ENCODE results near the gene FSTL5. TPM values are rescaled to one million over a fixed set of nuclear protein-coding genes. Genes with fewer than 3 reads are reported as not detected.

The FSTL5 gene
- total and polyA plus RNA-seq, 9 of the 15 experiments (the other 6 are each of a cell fraction or from before 2014, with no cell fraction given), result 0.09 to 3.1 (median 0.50) TPM; not detected in 1

- no peak overlapping the region for H3K9ac ChIP-seq (ENCODE audit: insufficient read depth in 1 of 2, low read depth in 2 of 2, low read length in 2 of 2)
- H4K20me1 ChIP-seq (replicated peaks; ENCODE audit: control insufficient read depth, insufficient read depth, low read length), result no peaks in the 10 kb centered on the region
- no peak for TF ChIP-seq FOXP4 (CRISPR knock-in tag; IDR thresholded peaks at IDR 0.05; ENCODE audit: borderline replicate concordance)
- TF ChIP-seq PHF21A (IDR thresholded peaks at IDR 0.05; ENCODE audit: borderline replicate concordance, low read depth), result no peak
- TF ChIP-seq EWSR1 (IDR thresholded peaks at IDR 0.05; ENCODE audit: borderline replicate concordance, low read depth, partially characterized antibody), result no peak
- TF ChIP-seq POLR2B (IDR thresholded peaks at IDR 0.05; ENCODE audit: low read depth, partially characterized antibody), result no peak
- TF ChIP-seq CHD2 (IDR thresholded peaks at IDR 0.05; ENCODE audit: low read depth, low read length), result no peak
- no peak for TF ChIP-seq ZNF174 (CRISPR knock-in tag; IDR thresholded peaks at IDR 0.05)
- no peak for TF ChIP-seq RBM22 (IDR thresholded peaks at IDR 0.05; ENCODE audit: low read depth, low read length, poor library complexity, severe bottlenecking)
- TF ChIP-seq MBD2 (IDR thresholded peaks at IDR 0.05; ENCODE audit: borderline replicate concordance, low read depth), result no peak
- TF ChIP-seq HDAC8 (tag; IDR thresholded peaks at IDR 0.05), result no peak
- no peak for TF ChIP-seq CXXC5 (CRISPR knock-in tag; IDR thresholded peaks at IDR 0.05)
- no peak for TF ChIP-seq NFRKB (IDR thresholded peaks at IDR 0.05; ENCODE audit: low read depth)
- no peak for TF ChIP-seq ZNF3 (CRISPR knock-in tag; IDR thresholded peaks at IDR 0.05)
- TF ChIP-seq ATF1 (CRISPR knock-in tag; IDR thresholded peaks at IDR 0.05), result no peak
- TF ChIP-seq ATF1 (tag; IDR thresholded peaks at IDR 0.05), result no peak
- no peak for TF ChIP-seq RBBP5 (IDR thresholded peaks at IDR 0.05; ENCODE audit: borderline replicate concordance, insufficient read depth, low read length, poor library complexity, severe bottlenecking)
- TF ChIP-seq ZNF197 (CRISPR knock-in tag; IDR thresholded peaks at IDR 0.05; ENCODE audit: low read depth), result no peak
- H3K4me1 ChIP-seq (replicated peaks in 1 of 2; ENCODE audit: control insufficient read depth in 2 of 2, insufficient read depth in 2 of 2, low read length in 2 of 2), result no peaks in the 10 kb centered on the region
- no peaks in the 10 kb centered on the region for H3K9me3 ChIP-seq (replicated peaks; ENCODE audit: control insufficient read depth, insufficient read depth, low read depth, low read length)
- no peak overlapping the region for H3K4me2 ChIP-seq (ENCODE audit: insufficient read depth, low read length)
- H3K36me3 ChIP-seq (ENCODE audit: control insufficient read depth, insufficient read depth, low read length), result no peaks in the 10 kb centered on the region
- H2AFZ ChIP-seq (ENCODE audit: low read depth, low read length), result no peak overlapping the region
- POLR2A ChIA-PET, result no interaction called here
- in situ Hi-C loops (cut with MboI) (no loop called here), intact Hi-C loops (cut with micrococcal nuclease) (no loop called here)
- no peak overlapping the region for H3K4me3 ChIP-seq
- H3K9me1 ChIP-seq (ENCODE audit: control insufficient read depth, insufficient read depth, low read length), result no peaks in the 10 kb centered on the region
- DNase-seq (ENCODE audit: extremely low read depth in 1 of 4, low spot score in 3 of 4) (no peak), FAIRE-seq (no peak), ATAC-seq (no peak)
- H3K27ac ChIP-seq (ENCODE audit: extremely low read depth, low read depth, low read length), result no peak overlapping the region
- no peaks in the 10 kb centered on the region for H3K79me2 ChIP-seq (ENCODE audit: control insufficient read depth, insufficient read depth, low read length)
- no TSS peak for BruUV-seq (replicated peaks)
- CTCF ChIA-PET (ENCODE audit: low intra/inter-chr PET ratio), result no interaction called here
- 13% methylated on average over 1 of the region's 1 CpG for WGBS (ENCODE audit: insufficient coverage, low coverage, missing lambda C conversion rate)
- H3K27me3 ChIP-seq (ENCODE audit: control insufficient read depth in 2 of 2, insufficient read depth in 2 of 2, low read length in 2 of 2), result no peaks in the 10 kb centered on the region
These were observed 744.0 kb downstream of the FSTL5 start for GRCh38 chr4:161419822-161420221.
